Hepatocyte (in vitro differentiated cells): ENCODE measurements around the gene GAPT. TPM values are rescaled to one million over a fixed set of nuclear protein-coding genes. Genes with fewer than 3 reads are reported as not detected.

Experiments
- DNase-seq: peaks from one replicate; pipeline ENCODE4 v3.0.0-alpha.2; 2016; ENCODE audit warnings: low spot score
- H2AFZ ChIP-seq: fragments of 200-600 bp; sonication (generic); 2 replicates; pipeline ENCODE4 v1.6.0; 2016; ENCODE audit warnings: antibody characterized with exemption, mild to moderate bottlenecking
- H3K27ac ChIP-seq: fragments of 200-600 bp; sonication (generic); 2 replicates; pipeline ENCODE4 v1.5.1; 2016; ENCODE audit warnings: mild to moderate bottlenecking
- H3K27me3 ChIP-seq: fragments of 200-600 bp; sonication (generic); 2 replicates; pipeline ENCODE4 v1.6.1; 2016
- H3K36me3 ChIP-seq: fragments of 200-600 bp; sonication (generic); replicated peaks from 2 replicates; pipeline ENCODE4 v1.5.1; 2016; ENCODE audit warnings: low read depth; ENCODE audit not compliant: insufficient read depth
- H3K4me1 ChIP-seq: fragments of 200-600 bp; sonication (generic); 2 replicates; pipeline ENCODE4 v1.5.1; 2016; ENCODE audit warnings: mild to moderate bottlenecking, moderate library complexity; ENCODE audit not compliant: insufficient read depth
- H3K4me2 ChIP-seq: fragments of 200-600 bp; sonication (generic); 2 replicates; pipeline ENCODE4 v1.6.0; 2016
- H3K4me3 ChIP-seq: fragments of 200-600 bp; sonication (generic); 2 replicates; pipeline ENCODE4 v1.5.1; 2016; ENCODE audit warnings: mild to moderate bottlenecking
- H3K79me2 ChIP-seq: fragments of 200-600 bp; sonication (generic); 2 replicates; pipeline ENCODE4 v1.6.0; 2017; ENCODE audit warnings: mild to moderate bottlenecking
- H3K9me2 ChIP-seq: fragments of 200-600 bp; sonication (generic); replicated peaks from 2 replicates; pipeline ENCODE4 v1.6.0; 2017; ENCODE audit warnings: mild to moderate bottlenecking; ENCODE audit not compliant: insufficient read depth
- H3K9me3 ChIP-seq: fragments of 200-600 bp; sonication (generic); 2 replicates; pipeline ENCODE4 v1.5.1; 2016; ENCODE audit warnings: low read depth, mild to moderate bottlenecking
- H4K20me1 ChIP-seq: fragments of 200-600 bp; sonication (generic); 2 replicates; pipeline ENCODE4 v1.6.0; 2016; ENCODE audit warnings: mild to moderate bottlenecking; ENCODE audit not compliant: insufficient read depth, poor library complexity, severe bottlenecking
- CTCF ChIP-seq: fragments of 200-600 bp; sonication (generic); IDR thresholded peaks from 2 replicates; pipeline ENCODE4 v1.5.1; 2016; ENCODE audit warnings: antibody characterized with exemption, mild to moderate bottlenecking; ENCODE audit not compliant: poor library complexity
- EZH2 ChIP-seq: fragments of 200-600 bp; sonication (generic); IDR thresholded peaks from 2 replicates; pipeline ENCODE4 v1.6.1; 2016; ENCODE audit warnings: antibody characterized with exemption, mild to moderate bottlenecking, borderline replicate concordance
- EZH2phosphoT487 ChIP-seq: fragments of 200-600 bp; sonication (generic); IDR thresholded peaks from one replicate; pipeline ENCODE4 v1.6.1; 2018; ENCODE audit warnings: antibody characterized with exemption, mild to moderate bottlenecking, low read depth, moderate library complexity; ENCODE audit not compliant: unreplicated experiment, severe bottlenecking
- WGBS: methylation state at CpG from one replicate; pipeline ENCODE4 v1.1.6; 2016; ENCODE audit warnings: low lambda C conversion rate; ENCODE audit errors: missing lambda C conversion rate; 5-methylcytosine and 5-hydroxymethylcytosine counted together
- polyA plus RNA-seq: library from polyadenylated mRNA; unstranded; fragments of >200 nt; fragmentation: Nextera tagmentation; extraction: Ambion mirVana; gene quantifications from 2 replicates; pipeline ENCODE4 v1.2.1, GENCODE V29; 2016
- total RNA-seq: library from RNA; depleted of rRNA; stranded (reverse); fragments of >200 nt; gene quantifications from 2 replicates; pipeline ENCODE4 v1.2.3, GENCODE V29; 2014

Gene GAPT
- total and polyA plus RNA-seq, 2 experiments from 2014 or later, result not detected

- 80% methylated on average over 1 of the region's 1 CpG for WGBS
Measured at GRCh38 chr5:58456486-58456885, 34.7 kb upstream of the GAPT start.

GRCh38 chr5:58457050-58457449 is 34.2 kb upstream of the GAPT start:
- H3K79me2 ChIP-seq, result peaks cover 60% of the 10 kb centered on the region
- peak overlapping the region; percentile 7 for H3K27ac ChIP-seq
- peak overlapping the region; percentile 92 for H3K4me2 ChIP-seq
- H4K20me1 ChIP-seq, result peaks cover 55% of the 10 kb centered on the region
- H3K36me3 ChIP-seq, result peaks cover 12% of the 10 kb centered on the region
- WGBS, result 43% methylated on average over 4 of the region's 4 CpGs
- H3K9me2 ChIP-seq, result no peaks in the 10 kb centered on the region
- H2AFZ ChIP-seq, result no peak overlapping the region
- peaks cover 15% of the 10 kb centered on the region for H3K4me1 ChIP-seq
- no peaks in the 10 kb centered on the region for H3K27me3 ChIP-seq
- peak overlapping the region; percentile 85 for H3K4me3 ChIP-seq
- no peaks in the 10 kb centered on the region for H3K9me3 ChIP-seq
- TF ChIP-seq EZH2phosphoT487, result no peak
- TF ChIP-seq EZH2, result no peak
- no peak for TF ChIP-seq CTCF
- no peak for DNase-seq

More at GRCh38 chr5:58456486-58456885, 34.7 kb upstream of the GAPT start:
- Histone ChIP-seq H2AFZ (no peak overlapping the region), H3K4me3 (peak overlapping the region; percentile 85), H3K9me3 (no peaks in the 10 kb centered on the region), H4K20me1 (peaks cover 55% of the 10 kb centered on the region), H3K27ac (peak overlapping the region; percentile 7), H3K4me2 (peak overlapping the region; percentile 92), H3K36me3 (peaks cover 12% of the 10 kb centered on the region), H3K9me2 (no peaks in the 10 kb centered on the region), H3K4me1 (peaks cover 15% of the 10 kb centered on the region), H3K79me2 (peaks cover 60% of the 10 kb centered on the region), H3K27me3 (no peaks in the 10 kb centered on the region)
- TF ChIP-seq EZH2phosphoT487 (no peak), EZH2 (no peak), CTCF (no peak)
- no peak for DNase-seq

GRCh38 chr5:58458141-58458742 is 33.0 kb upstream of the GAPT start:
- Histone ChIP-seq H3K27me3 (no peaks in the 10 kb centered on the region), H3K79me2 (peaks cover 60% of the 10 kb centered on the region), H4K20me1 (peaks cover 53% of the 10 kb centered on the region), H3K9me3 (no peaks in the 10 kb centered on the region), H2AFZ (peak overlapping the region; percentile 16), H3K4me2 (peak overlapping the region; percentile 92), H3K4me3 (peak overlapping the region; percentile 85), H3K4me1 (peaks cover 17% of the 10 kb centered on the region), H3K27ac (peak overlapping the region; percentile 98), H3K36me3 (peaks cover 12% of the 10 kb centered on the region), H3K9me2 (no peaks in the 10 kb centered on the region)
- TF ChIP-seq EZH2phosphoT487, result no peak
- DNase-seq, result no peak
- 21% methylated on average over 7 of the region's 7 CpGs for WGBS

- Histone ChIP-seq H3K9me3 (no peaks in the 10 kb centered on the region), H2AFZ (peak overlapping the region; percentile 16), H3K4me1 (peaks cover 17% of the 10 kb centered on the region), H3K36me3 (peaks cover 12% of the 10 kb centered on the region), H3K4me3 (peak overlapping the region; percentile 85), H3K27ac (peak overlapping the region; percentile 98), H3K9me2 (no peaks in the 10 kb centered on the region), H3K4me2 (peak overlapping the region; percentile 92), H3K79me2 (peaks cover 59% of the 10 kb centered on the region), H4K20me1 (peaks cover 48% of the 10 kb centered on the region), H3K27me3 (no peaks in the 10 kb centered on the region)
- no peak for TF ChIP-seq EZH2
- TF ChIP-seq EZH2phosphoT487, result no peak
- no peak for TF ChIP-seq CTCF
- DNase-seq, result peak; percentile 30
- whole genome bisulfite sequencing, result 5% methylated on average over 9 of the region's 9 CpGs
Measured at GRCh38 chr5:58458743-58459145, 32.5 kb upstream of the GAPT start.
